Measurements from ENCODE around the gene STXBP5L. TPM values are rescaled to one million over a fixed set of nuclear protein-coding genes. Genes with fewer than 3 reads are reported as not detected.

Gene STXBP5L
- total RNA-seq, 4 donors from 2014 or later = 0.30 to 0.44 TPM; not detected in 2

DNA sequence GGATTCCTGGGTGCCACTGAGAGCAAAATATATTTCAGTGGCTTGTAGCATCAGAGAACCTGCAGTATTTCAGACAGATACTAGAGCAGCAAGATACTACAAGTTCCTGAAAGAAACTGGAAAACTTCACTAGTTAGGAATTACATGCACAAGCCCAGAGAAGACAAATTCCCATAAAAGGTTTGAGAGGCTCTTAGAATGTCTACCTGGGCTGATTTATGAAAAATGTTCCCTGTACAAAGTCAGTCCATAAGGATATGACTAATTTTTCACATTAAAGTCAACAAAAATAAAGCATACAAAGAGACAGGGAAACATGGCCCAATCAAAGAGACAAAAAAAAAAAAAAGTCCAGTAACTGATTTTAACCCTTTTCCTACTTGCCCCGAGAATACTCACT, 335.2 kb downstream of the STXBP5L start:
- H3K9me3 ChIP-seq = peaks cover 0 to 8% (median 0%) of the 10 kb centered on the region in 4 donors
- no peaks in the 10 kb centered on the region for H3K4me1 ChIP-seq
- no peaks in the 10 kb centered on the region for H3K36me3 ChIP-seq
- no peak overlapping the region for H3K4me3 ChIP-seq
- DNase-seq (ENCODE audit: low spot score in 2 of 2) = no peak
- no peaks in the 10 kb centered on the region for H3K27me3 ChIP-seq
- TF ChIP-seq CTCF (IDR thresholded peaks at IDR 0.05) (no peak), POLR2A (IDR thresholded peaks at IDR 0.05) (no peak), EP300 (IDR thresholded peaks at IDR 0.05) (no peak)
- 81 to 86% methylated on average over 1 of the region's 1 CpG for WGBS, 2 donors
- no peak overlapping the region for H3K27ac ChIP-seq

DNA sequence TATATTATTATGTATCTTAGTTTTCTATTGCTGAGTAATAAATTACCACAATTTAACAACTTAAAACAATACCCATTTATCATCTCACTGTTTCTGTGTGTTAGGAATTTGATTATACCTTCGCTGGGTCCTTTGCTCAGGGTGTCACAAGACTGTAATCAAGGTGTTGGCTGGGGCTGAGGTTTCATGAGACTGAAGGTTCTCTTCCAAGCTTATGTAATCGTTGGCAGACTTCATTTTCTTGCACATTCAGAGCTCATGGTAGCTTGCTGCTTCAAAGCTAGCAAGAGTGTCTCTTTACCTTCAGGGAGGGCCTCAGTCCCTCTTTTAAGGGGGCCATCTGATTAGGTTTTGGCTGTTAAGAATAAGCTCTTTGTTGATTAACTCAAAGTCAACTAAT, 344.7 kb downstream of the STXBP5L start:
- TF ChIP-seq CTCF (IDR thresholded peaks at IDR 0.05) (no peak), EP300 (IDR thresholded peaks at IDR 0.05) (no peak), POLR2A (IDR thresholded peaks at IDR 0.05) (no peak)

GRCh38 chr3:121269389-121269788, 361.4 kb downstream of the STXBP5L start:
- DNase-seq (ENCODE audit: low spot score in 2 of 2) = no peak
- Histone ChIP-seq H3K4me3 (no peak overlapping the region), H3K27ac (no peak overlapping the region), H3K27me3 (no peaks in the 10 kb centered on the region), H3K36me3 (no peaks in the 10 kb centered on the region), H3K9me3 (peaks cover 0 to 9% (median 3%) of the 10 kb centered on the region in 4 donors), H3K4me1 (no peaks in the 10 kb centered on the region)
- WGBS, 2 donors = 82 to 94% methylated on average over 1 of the region's 1 CpG
- TF ChIP-seq CTCF (IDR thresholded peaks at IDR 0.05) (no peak), POLR2A (IDR thresholded peaks at IDR 0.05) (no peak), EP300 (IDR thresholded peaks at IDR 0.05) (no peak)

More for the DNA sequence above, 344.7 kb downstream of the STXBP5L start:
- Histone ChIP-seq H3K9me3 (peaks cover 0 to 11% (median 2%) of the 10 kb centered on the region in 4 donors), H3K4me1 (no peaks in the 10 kb centered on the region), H3K27me3 (no peaks in the 10 kb centered on the region), H3K36me3 (no peaks in the 10 kb centered on the region), H3K27ac (no peak overlapping the region), H3K4me3 (no peak overlapping the region)
- DNase-seq (ENCODE audit: low spot score in 2 of 2) = no peak
- 65 to 71% methylated on average over 2 of the region's 2 CpGs for WGBS, 2 donors

DNA sequence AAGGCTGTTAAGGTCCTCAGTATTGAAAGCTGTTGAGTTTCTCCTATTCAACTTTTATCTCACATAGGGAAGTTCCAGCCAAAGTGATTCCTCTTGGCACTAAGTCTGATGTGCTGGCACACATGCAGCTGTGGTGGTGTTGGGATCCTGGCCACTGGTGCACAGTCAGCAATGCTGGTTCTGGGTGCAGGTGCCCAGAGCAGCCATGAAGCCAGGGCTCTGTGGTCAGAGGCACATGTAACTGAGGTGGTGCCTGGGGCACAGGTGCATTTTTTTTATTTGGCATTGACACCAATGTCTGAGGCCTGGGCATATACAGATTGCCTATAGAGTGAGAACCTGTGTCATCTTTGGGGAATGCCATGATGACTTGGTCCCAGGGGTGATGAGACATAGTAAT, 366.4 kb downstream of the STXBP5L start:
- no peak overlapping the region for H3K27ac ChIP-seq
- H3K36me3 ChIP-seq = no peaks in the 10 kb centered on the region

DNA sequence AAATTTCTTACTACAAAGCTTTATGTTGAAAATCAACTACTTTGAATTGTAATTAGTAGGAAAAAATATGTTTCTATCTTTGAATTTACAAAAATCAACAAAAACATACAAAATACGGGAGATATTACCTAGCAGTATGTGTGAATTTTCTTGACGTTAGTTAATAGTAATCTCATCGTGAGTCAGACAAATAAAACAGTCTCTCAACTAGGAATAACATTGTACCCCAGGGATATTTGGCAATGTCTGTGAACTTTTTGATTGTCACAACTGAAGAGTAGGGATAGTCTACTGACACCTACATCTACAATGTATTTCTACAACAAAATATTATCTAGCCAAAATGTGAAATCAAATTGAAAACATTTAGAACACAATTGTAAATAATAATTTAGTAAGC, 387.4 kb downstream of the STXBP5L start:
- Histone ChIP-seq H3K27me3 (no peaks in the 10 kb centered on the region), H3K36me3 (no peaks in the 10 kb centered on the region), H3K4me3 (no peak overlapping the region), H3K27ac (no peak overlapping the region), H3K9me3 (no peaks in the 10 kb centered on the region), H3K4me1 (no peaks in the 10 kb centered on the region)
- DNase-seq (ENCODE audit: low spot score in 2 of 2) = no peak
- 81 to 84% methylated on average over 3 of the region's 3 CpGs for WGBS, 2 donors
- TF ChIP-seq EP300 (IDR thresholded peaks at IDR 0.05) (no peak), CTCF (IDR thresholded peaks at IDR 0.05) (no peak), POLR2A (IDR thresholded peaks at IDR 0.05) (no peak)

More for the DNA sequence above, 366.4 kb downstream of the STXBP5L start:
- no peak for DNase-seq (ENCODE audit: low spot score in 2 of 2)
- Histone ChIP-seq H3K9me3 (peaks cover 0 to 14% (median 4%) of the 10 kb centered on the region in 4 donors), H3K27me3 (no peaks in the 10 kb centered on the region), H3K4me3 (no peak overlapping the region), H3K4me1 (no peaks in the 10 kb centered on the region)
- no peak for TF ChIP-seq EP300 (IDR thresholded peaks at IDR 0.05)
- TF ChIP-seq POLR2A (IDR thresholded peaks at IDR 0.05) = no peak
- TF ChIP-seq CTCF (IDR thresholded peaks at IDR 0.05) = no peak
